HG02623 (cell line): Measurements from ENCODE around the gene ZBTB16.

ENCODE experiments used
- ATAC-seq: cut with Tn5 transposase; IDR thresholded peaks from one replicate; pipeline ENCODE4 v1.9.1; 2021; ENCODE audit warnings: moderate library complexity; ENCODE audit not compliant: unreplicated experiment

Gene ZBTB16

GRCh38 chr11:114181752-114182151 is 122.2 kb downstream of the ZBTB16 start:
- ATAC-seq = no peak

- ATAC-seq = no peak
Measured at GRCh38 chr11:114182471-114183043, 123.0 kb downstream of the ZBTB16 start.

GRCh38 chr11:114183044-114183511 is 123.6 kb downstream of the ZBTB16 start:
- ATAC-seq = no peak

GRCh38 chr11:114185436-114185835 is 125.9 kb downstream of the ZBTB16 start:
- no peak for ATAC-seq

- no peak for ATAC-seq
Measured at GRCh38 chr11:114187173-114187572, 127.7 kb downstream of the ZBTB16 start.

GRCh38 chr11:114188851-114189570 is 129.5 kb downstream of the ZBTB16 start:
- ATAC-seq = no peak

GRCh38 chr11:114190630-114191029 is 131.1 kb downstream of the ZBTB16 start:
- no peak for ATAC-seq

- no peak for ATAC-seq
Measured at GRCh38 chr11:114191893-114192292, 132.4 kb downstream of the ZBTB16 start.

- ATAC-seq = no peak
Measured at GRCh38 chr11:114192841-114193389, 133.4 kb downstream of the ZBTB16 start.

GRCh38 chr11:114193730-114194679 is 134.5 kb downstream of the ZBTB16 start:
- no peak for ATAC-seq

GRCh38 chr11:114194702-114195101 is 135.2 kb downstream of the ZBTB16 start:
- no peak for ATAC-seq

- no peak for ATAC-seq
Measured at GRCh38 chr11:114195151-114195550, 135.6 kb downstream of the ZBTB16 start.

GRCh38 chr11:114195981-114196731 is 136.6 kb downstream of the ZBTB16 start:
- no peak for ATAC-seq

- no peak for ATAC-seq
Measured at GRCh38 chr11:114196997-114197703, 137.6 kb downstream of the ZBTB16 start.

- ATAC-seq = no peak
Measured at GRCh38 chr11:114197799-114198500, 138.4 kb downstream of the ZBTB16 start.

- ATAC-seq = no peak
Measured at GRCh38 chr11:114199051-114199450, 139.5 kb downstream of the ZBTB16 start.

- ATAC-seq = no peak
Measured at GRCh38 chr11:114200351-114201133, 141.0 kb downstream of the ZBTB16 start.

- ATAC-seq = no peak
Measured at GRCh38 chr11:114201219-114201618, 141.7 kb downstream of the ZBTB16 start.
